Measurements from ENCODE around the gene NDUFB10.
A peak's percentile ranks its signal among the peaks of the same experiment; 100 is the strongest.
"Not testable (repeated sequence)": the region's sequence is repeated elsewhere in the genome, so short reads cannot be mapped to it uniquely, and the experiment has no call there.

The NDUFB10 gene

GRCh38 chr16:1936945-1937479, 22.3 kb upstream of the NDUFB10 start:
- Histone ChIP-seq H3K27ac (ENCODE audit: insufficient read depth in 1 of 2, low read depth in 1 of 2, low read length in 2 of 2, poor library complexity in 1 of 2, severe bottlenecking in 2 of 2) (no peak overlapping the region), H3K4me3 (ENCODE audit: control insufficient read depth in 1 of 7, extremely low read depth in 1 of 7, insufficient read depth in 4 of 7, low read depth in 2 of 7, low read length in 6 of 7) (no peak overlapping the region), H3K36me3 (ENCODE audit: control insufficient read depth in 4 of 4, insufficient read depth in 4 of 4, low read length in 3 of 4) (peaks cover 8 to 41% (median 25%) of the 10 kb centered on the region in 4 experiments), H3K9me3 (ENCODE audit: control extremely low read depth in 1 of 5, control insufficient read depth in 4 of 5, insufficient read depth in 2 of 5, low read depth in 1 of 5, low read length in 4 of 5) (no peaks in the 10 kb centered on the region), H3K27me3 (replicated peaks in 2 of 5; ENCODE audit: control insufficient read depth in 4 of 5, insufficient read depth in 5 of 5, low read length in 4 of 5) (no peaks in the 10 kb centered on the region), H3K4me1 (ENCODE audit: control extremely low read depth in 1 of 4, control insufficient read depth in 4 of 4, insufficient read depth in 4 of 4, low read length in 3 of 4) (peaks cover under 1 to 9% (median 7%) of the 10 kb centered on the region in 4 experiments)
- WGBS (ENCODE audit: insufficient coverage): 92% methylated on average over 5 of the region's 11 CpGs
- POLR2A ChIA-PET: no interaction called here
- DNase-seq: no peak
- CTCF ChIA-PET: interaction anchor here (1.2 kb wide), 1 partner anchor 10 kb away, joined by 3 read pairs; no protein-coding TSS in a partner anchor

GRCh38 chr16:1938316-1938715, 21.0 kb upstream of the NDUFB10 start:
- no peaks in the 10 kb centered on the region for H3K27me3 ChIP-seq (replicated peaks in 2 of 5; ENCODE audit: control insufficient read depth in 4 of 5, insufficient read depth in 5 of 5, low read length in 4 of 5)
- POLR2A ChIA-PET: no interaction called here
- H3K27ac ChIP-seq (ENCODE audit: insufficient read depth in 1 of 2, low read depth in 1 of 2, low read length in 2 of 2, poor library complexity in 1 of 2, severe bottlenecking in 2 of 2): no peak overlapping the region
- no peak for DNase-seq
- WGBS (ENCODE audit: insufficient coverage): 94% methylated on average over 10 of the region's 10 CpGs
- no peak overlapping the region for H3K4me3 ChIP-seq (ENCODE audit: control insufficient read depth in 1 of 7, extremely low read depth in 1 of 7, insufficient read depth in 4 of 7, low read depth in 2 of 7, low read length in 6 of 7)
- CTCF ChIA-PET: interaction anchor here (0.6 kb wide), 1 partner anchor 950 kb away, joined by 3 read pairs; no protein-coding TSS in a partner anchor
- H3K4me1 ChIP-seq (ENCODE audit: control extremely low read depth in 1 of 4, control insufficient read depth in 4 of 4, insufficient read depth in 4 of 4, low read length in 3 of 4): peaks cover 3 to 18% (median 17%) of the 10 kb centered on the region in 4 experiments
- H3K9me3 ChIP-seq (ENCODE audit: control extremely low read depth in 1 of 5, control insufficient read depth in 4 of 5, insufficient read depth in 2 of 5, low read depth in 1 of 5, low read length in 4 of 5): no peaks in the 10 kb centered on the region
- peaks cover 8 to 41% (median 25%) of the 10 kb centered on the region in 4 experiments for H3K36me3 ChIP-seq (ENCODE audit: control insufficient read depth in 4 of 4, insufficient read depth in 4 of 4, low read length in 3 of 4)

GRCh38 chr16:1938910-1939309, 20.4 kb upstream of the NDUFB10 start:
- Histone ChIP-seq H3K27me3 (replicated peaks in 2 of 5; ENCODE audit: control insufficient read depth in 4 of 5, insufficient read depth in 5 of 5, low read length in 4 of 5) (no peaks in the 10 kb centered on the region), H3K4me3 (ENCODE audit: control insufficient read depth in 1 of 7, extremely low read depth in 1 of 7, insufficient read depth in 4 of 7, low read depth in 2 of 7, low read length in 6 of 7) (no peak overlapping the region), H3K9me3 (ENCODE audit: control extremely low read depth in 1 of 5, control insufficient read depth in 4 of 5, insufficient read depth in 2 of 5, low read depth in 1 of 5, low read length in 4 of 5) (no peaks in the 10 kb centered on the region), H3K27ac (ENCODE audit: insufficient read depth in 1 of 2, low read depth in 1 of 2, low read length in 2 of 2, poor library complexity in 1 of 2, severe bottlenecking in 2 of 2) (no peak overlapping the region), H3K4me1 (ENCODE audit: control extremely low read depth in 1 of 4, control insufficient read depth in 4 of 4, insufficient read depth in 4 of 4, low read length in 3 of 4) (peaks cover 3 to 23% (median 19%) of the 10 kb centered on the region in 4 experiments), H3K36me3 (ENCODE audit: control insufficient read depth in 4 of 4, insufficient read depth in 4 of 4, low read length in 3 of 4) (peaks cover 8 to 41% (median 25%) of the 10 kb centered on the region in 4 experiments)
- 98% methylated on average over 15 of the region's 17 CpGs for WGBS (ENCODE audit: insufficient coverage)
- POLR2A ChIA-PET: no interaction called here
- DNase-seq: no peak
- CTCF ChIA-PET: interaction anchor here (0.6 kb wide), 1 partner anchor 949 kb away, joined by 3 read pairs; no protein-coding TSS in a partner anchor

GRCh38 chr16:1939833-1940232, 19.5 kb upstream of the NDUFB10 start:
- ChIA-PET POLR2A (interaction anchor here (2.0 kb wide), 1 partner anchor 25 kb away, joined by 6 read pairs; the partner anchor contains the start of gene RPS2), CTCF (interaction anchor here (0.6 to 2.6 kb wide), 3 partner anchors 11 to 1745 kb away, joined by 3 to 9 read pairs (median 3); partner anchors contain the start of genes NUBP2 and SPSB3)
- not testable (repeated sequence) for H3K27ac ChIP-seq (ENCODE audit: insufficient read depth in 1 of 2, low read depth in 1 of 2, low read length in 2 of 2, poor library complexity in 1 of 2, severe bottlenecking in 2 of 2); H3K27me3 ChIP-seq (replicated peaks in 2 of 5; ENCODE audit: control insufficient read depth in 4 of 5, insufficient read depth in 5 of 5, low read length in 4 of 5); H3K4me3 ChIP-seq (ENCODE audit: control insufficient read depth in 1 of 7, extremely low read depth in 1 of 7, insufficient read depth in 4 of 7, low read depth in 2 of 7, low read length in 6 of 7); DNase-seq; H3K9me3 ChIP-seq (ENCODE audit: control extremely low read depth in 1 of 5, control insufficient read depth in 4 of 5, insufficient read depth in 2 of 5, low read depth in 1 of 5, low read length in 4 of 5)
- WGBS (ENCODE audit: insufficient coverage): 100% methylated on average over 7 of the region's 8 CpGs
- Histone ChIP-seq H3K4me1 (ENCODE audit: control extremely low read depth in 1 of 4, control insufficient read depth in 4 of 4, insufficient read depth in 4 of 4, low read length in 3 of 4) (peaks cover 3 to 25% (median 19%) of the 10 kb centered on the region in 4 experiments), H3K36me3 (ENCODE audit: control insufficient read depth in 4 of 4, insufficient read depth in 4 of 4, low read length in 3 of 4) (peaks cover 8 to 41% (median 25%) of the 10 kb centered on the region in 4 experiments)

- Histone ChIP-seq H3K27me3 (replicated peaks in 2 of 5; ENCODE audit: control insufficient read depth in 4 of 5, insufficient read depth in 5 of 5, low read length in 4 of 5) (no peaks in the 10 kb centered on the region), H3K4me1 (ENCODE audit: control extremely low read depth in 1 of 4, control insufficient read depth in 4 of 4, insufficient read depth in 4 of 4, low read length in 3 of 4) (peaks cover 3 to 25% (median 19%) of the 10 kb centered on the region in 4 experiments), H3K36me3 (ENCODE audit: control insufficient read depth in 4 of 4, insufficient read depth in 4 of 4, low read length in 3 of 4) (peaks cover 8 to 41% (median 25%) of the 10 kb centered on the region in 4 experiments), H3K4me3 (ENCODE audit: control insufficient read depth in 1 of 7, extremely low read depth in 1 of 7, insufficient read depth in 4 of 7, low read depth in 2 of 7, low read length in 6 of 7) (no peak overlapping the region), H3K27ac (ENCODE audit: insufficient read depth in 1 of 2, low read depth in 1 of 2, low read length in 2 of 2, poor library complexity in 1 of 2, severe bottlenecking in 2 of 2) (no peak overlapping the region), H3K9me3 (ENCODE audit: control extremely low read depth in 1 of 5, control insufficient read depth in 4 of 5, insufficient read depth in 2 of 5, low read depth in 1 of 5, low read length in 4 of 5) (no peaks in the 10 kb centered on the region)
- ChIA-PET POLR2A (interaction anchor here (0.6 to 2.0 kb wide), 2 partner anchors 24 to 1923 kb away, joined by 4 to 6 read pairs; partner anchors contain the start of gene RPS2), CTCF (interaction anchor here (0.6 to 2.6 kb wide), 4 partner anchors 11 to 1745 kb away, joined by 3 to 9 read pairs (median 3); partner anchors contain the start of genes NUBP2, RPS2 and SPSB3)
- no peak for DNase-seq
- 96% methylated on average over 22 of the region's 23 CpGs for WGBS (ENCODE audit: insufficient coverage)
Observed at GRCh38 chr16:1940273-1941161, 18.8 kb upstream of the NDUFB10 start.

- H3K27me3 ChIP-seq (replicated peaks in 2 of 5; ENCODE audit: control insufficient read depth in 4 of 5, insufficient read depth in 5 of 5, low read length in 4 of 5): no peaks in the 10 kb centered on the region
- H3K4me3 ChIP-seq (ENCODE audit: control insufficient read depth in 1 of 7, extremely low read depth in 1 of 7, insufficient read depth in 4 of 7, low read depth in 2 of 7, low read length in 6 of 7): peak overlapping the region in 6 of 7 experiments; percentile 80 to 85 (median 84)
- DNase-seq: no peak
- peaks cover 3 to 25% (median 19%) of the 10 kb centered on the region in 4 experiments for H3K4me1 ChIP-seq (ENCODE audit: control extremely low read depth in 1 of 4, control insufficient read depth in 4 of 4, insufficient read depth in 4 of 4, low read length in 3 of 4)
- peaks cover 8 to 41% (median 25%) of the 10 kb centered on the region in 4 experiments for H3K36me3 ChIP-seq (ENCODE audit: control insufficient read depth in 4 of 4, insufficient read depth in 4 of 4, low read length in 3 of 4)
- POLR2A ChIA-PET: interaction anchor here (2.0 kb wide), 1 partner anchor 23 kb away, joined by 6 read pairs; the partner anchor contains the start of gene RPS2
- CTCF ChIA-PET: interaction anchor here (0.7 to 2.6 kb wide), 4 partner anchors 12 to 159 kb away, joined by 3 to 9 read pairs (median 3); partner anchors contain the start of genes NUBP2, RPS2 and SPSB3
- WGBS (ENCODE audit: insufficient coverage): 90% methylated on average over 29 of the region's 30 CpGs
- peak overlapping the region in 1 of 2 experiments; percentile 79 for H3K27ac ChIP-seq (ENCODE audit: insufficient read depth in 1 of 2, low read depth in 1 of 2, low read length in 2 of 2, poor library complexity in 1 of 2, severe bottlenecking in 2 of 2)
- no peaks in the 10 kb centered on the region for H3K9me3 ChIP-seq (ENCODE audit: control extremely low read depth in 1 of 5, control insufficient read depth in 4 of 5, insufficient read depth in 2 of 5, low read depth in 1 of 5, low read length in 4 of 5)
Observed at GRCh38 chr16:1941162-1942046, 17.9 kb upstream of the NDUFB10 start.
